GM19397 (cell line): ENCODE results near the gene ARID1B.
"Not testable (repeated sequence)": the region's sequence is repeated elsewhere in the genome, so short reads cannot be mapped to it uniquely, and the experiment has no call there.

Experiments used
- ATAC-seq: cut with Tn5 transposase; IDR thresholded peaks from one replicate; pipeline ENCODE4 v1.9.1; 2021; ENCODE audit warnings: mild to moderate bottlenecking, moderate library complexity; ENCODE audit not compliant: unreplicated experiment

The ARID1B gene

GRCh38 chr6:157037165-157037564 lies 260.0 kb downstream of the ARID1B start:
- ATAC-seq, result no peak

DNA sequence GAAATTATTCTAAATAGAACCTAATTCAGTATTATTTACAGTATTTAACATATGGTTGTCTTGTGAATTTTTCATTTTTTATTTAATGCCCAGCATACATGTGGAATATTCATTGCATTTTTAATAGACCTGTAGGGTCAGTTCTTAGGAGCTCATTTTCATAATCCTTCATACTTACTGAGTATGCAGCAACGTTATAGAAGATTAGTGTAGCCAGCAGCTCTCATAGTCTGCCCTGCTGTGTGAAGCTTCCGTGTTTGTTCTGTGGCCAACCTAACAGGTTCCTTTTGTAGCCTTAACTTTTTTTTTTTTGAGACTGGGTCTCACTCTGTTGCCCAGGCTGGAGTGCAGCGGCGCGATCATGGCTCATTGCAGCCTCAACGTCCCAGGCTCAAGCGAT lies 261.4 kb downstream of the ARID1B start:
- no peak for ATAC-seq

- not testable (repeated sequence) for ATAC-seq
These were observed 262.5 kb downstream of the ARID1B start for GRCh38 chr6:157039639-157040038.

- no peak for ATAC-seq
These were observed 263.0 kb downstream of the ARID1B start for GRCh38 chr6:157040191-157040590.

DNA sequence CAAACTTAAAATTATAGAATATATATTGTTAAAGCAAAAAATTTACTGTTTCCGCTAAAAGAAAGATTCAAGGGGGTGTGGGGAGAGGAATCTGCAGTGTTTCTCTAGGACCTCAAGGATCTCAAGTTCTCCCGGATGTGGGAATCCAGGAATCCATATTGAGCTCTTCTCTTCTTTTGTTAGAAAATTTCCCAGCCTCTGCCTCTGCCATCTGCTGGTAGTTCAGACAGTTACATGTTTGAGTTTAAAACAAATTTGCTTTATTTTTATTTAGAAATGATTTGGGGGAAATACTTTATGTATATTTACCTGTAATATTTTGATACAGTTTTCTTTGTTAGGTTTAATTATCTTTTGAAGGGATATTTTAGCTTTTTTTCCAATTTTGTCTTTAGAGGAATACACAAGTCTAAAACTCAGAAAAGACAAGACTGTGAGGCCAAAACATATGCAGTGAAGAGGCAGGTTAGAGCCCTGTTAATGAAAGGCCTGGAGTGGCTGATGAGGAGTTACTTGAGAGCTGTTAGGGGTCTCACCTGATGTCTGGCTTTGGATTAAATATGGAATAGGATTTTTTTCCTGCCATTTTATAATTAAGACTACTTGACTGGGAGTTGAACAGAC lies 268.8 kb downstream of the ARID1B start:
- no peak for ATAC-seq

DNA sequence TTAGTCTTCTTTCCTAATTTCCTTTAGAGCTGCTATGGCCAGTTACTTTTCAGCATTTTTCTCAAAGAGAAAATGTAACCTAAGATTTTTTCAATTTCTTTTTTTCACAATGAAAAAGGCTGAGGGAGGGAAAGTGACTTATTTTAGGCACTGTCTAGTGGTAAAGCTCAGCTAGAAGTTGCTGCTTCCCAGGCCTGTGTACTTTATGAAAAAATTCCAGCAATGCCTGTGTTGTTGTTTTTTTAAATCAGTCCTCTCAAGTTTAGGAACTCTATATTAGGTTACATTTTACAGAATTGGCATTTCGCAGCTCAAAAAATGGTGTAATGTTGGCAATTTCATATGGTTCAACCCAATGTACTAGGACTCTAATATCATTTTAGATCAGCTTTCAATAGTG lies 269.6 kb downstream of the ARID1B start:
- ATAC-seq, result no peak

DNA sequence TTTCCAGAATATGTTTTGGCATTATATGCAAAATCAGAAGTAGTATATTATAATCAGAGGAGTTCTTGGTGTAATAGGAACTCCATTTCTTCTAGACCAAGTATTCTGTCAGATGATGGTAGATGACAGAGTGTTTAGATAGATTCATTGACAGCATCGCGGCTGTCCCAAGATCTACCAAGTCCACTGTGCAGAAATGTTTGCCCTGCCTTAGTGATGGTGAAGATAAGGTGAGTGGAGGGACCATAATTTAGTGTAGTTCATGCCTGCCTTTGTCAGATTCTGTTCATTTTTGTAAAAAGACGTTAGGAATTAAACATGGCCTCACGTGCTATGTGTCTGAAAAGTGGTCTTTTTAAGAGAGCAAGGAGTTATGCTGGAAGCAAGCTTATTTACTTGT lies 270.1 kb downstream of the ARID1B start:
- ATAC-seq, result no peak

DNA sequence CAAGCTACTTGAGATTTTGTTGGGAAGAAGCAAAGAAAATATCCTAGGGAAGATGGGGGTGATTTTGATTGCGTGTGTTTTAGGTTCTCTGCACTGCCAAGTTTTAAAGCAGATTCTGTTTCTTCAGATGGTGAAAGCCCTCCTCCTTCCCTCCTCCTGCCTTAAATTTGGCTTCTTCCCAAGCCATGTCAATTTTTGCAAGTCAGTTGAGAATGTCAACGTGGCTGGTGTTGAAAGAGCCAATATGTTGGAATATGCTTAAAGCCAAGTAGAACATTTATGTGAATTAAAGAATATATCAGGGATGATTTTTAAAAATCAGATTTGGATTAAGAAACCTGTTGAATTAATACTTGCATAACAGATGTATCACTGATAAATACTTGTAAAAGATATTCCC lies 270.8 kb downstream of the ARID1B start:
- no peak for ATAC-seq

- no peak for ATAC-seq
These were observed 272.0 kb downstream of the ARID1B start for GRCh38 chr6:157049133-157049532.

- no peak for ATAC-seq
These were observed 273.5 kb downstream of the ARID1B start for GRCh38 chr6:157050537-157051265.

DNA sequence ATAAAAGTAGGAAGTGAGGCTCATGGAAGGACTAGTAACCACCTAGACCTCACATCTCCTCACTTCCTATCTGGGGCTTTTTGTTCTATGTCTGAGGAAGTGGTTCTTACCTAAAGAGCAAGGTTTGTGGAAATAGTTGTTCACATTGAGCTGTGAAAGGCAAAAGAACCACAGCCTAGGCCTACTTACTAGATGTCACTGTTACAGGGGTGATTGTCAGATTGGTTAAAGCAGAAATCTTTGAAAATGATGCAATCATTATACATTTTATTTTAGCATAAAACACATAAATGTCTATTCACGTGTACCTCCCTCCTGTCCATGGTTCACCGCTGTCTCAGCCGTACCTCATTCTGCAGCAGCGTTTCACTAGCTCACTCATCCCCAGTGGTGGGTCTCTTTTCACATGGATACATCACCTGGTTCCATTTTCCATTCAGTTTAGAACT lies 277.4 kb downstream of the ARID1B start:
- no peak for ATAC-seq

DNA sequence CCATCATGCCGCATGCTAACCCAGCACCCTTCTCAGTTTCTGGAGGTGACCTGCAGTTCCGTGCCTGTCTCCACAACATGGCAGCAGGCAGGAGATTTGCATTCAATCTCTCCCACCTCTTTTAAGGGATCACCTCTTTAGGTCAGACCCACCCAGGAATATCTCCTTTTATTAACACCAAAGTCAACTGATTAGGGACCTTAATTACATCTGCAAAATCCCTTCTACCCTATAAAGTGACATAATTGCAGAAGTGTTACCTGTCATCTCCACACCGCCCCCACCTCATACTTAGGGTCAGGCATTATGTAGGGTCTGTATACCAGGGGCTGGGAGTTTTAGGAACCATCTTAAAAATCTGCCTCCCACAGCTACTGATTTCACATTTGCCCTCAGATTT lies 278.7 kb downstream of the ARID1B start:
- ATAC-seq, result no peak

GRCh38 chr6:157056275-157056674 lies 279.1 kb downstream of the ARID1B start:
- ATAC-seq, result no peak

DNA sequence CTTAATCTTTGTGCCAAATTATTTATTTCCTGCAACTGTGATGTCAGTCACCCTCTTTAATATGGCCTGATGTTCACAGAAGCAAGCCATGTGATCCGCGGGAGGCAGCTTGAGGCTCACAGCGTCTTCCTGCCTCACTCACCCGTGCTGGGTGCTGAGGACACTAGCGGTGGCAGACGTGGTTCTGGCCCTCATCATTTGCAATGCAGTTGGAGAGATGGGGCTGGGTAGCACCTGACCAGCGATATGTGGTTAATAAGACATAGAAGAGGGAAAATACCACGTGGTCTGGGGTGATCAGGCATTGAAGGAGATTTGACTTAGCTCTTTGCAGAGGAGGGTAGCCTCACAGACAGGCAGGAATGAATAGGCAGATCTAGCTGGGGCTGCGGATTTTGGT lies 281.4 kb downstream of the ARID1B start:
- peak; percentile 84 for ATAC-seq

DNA sequence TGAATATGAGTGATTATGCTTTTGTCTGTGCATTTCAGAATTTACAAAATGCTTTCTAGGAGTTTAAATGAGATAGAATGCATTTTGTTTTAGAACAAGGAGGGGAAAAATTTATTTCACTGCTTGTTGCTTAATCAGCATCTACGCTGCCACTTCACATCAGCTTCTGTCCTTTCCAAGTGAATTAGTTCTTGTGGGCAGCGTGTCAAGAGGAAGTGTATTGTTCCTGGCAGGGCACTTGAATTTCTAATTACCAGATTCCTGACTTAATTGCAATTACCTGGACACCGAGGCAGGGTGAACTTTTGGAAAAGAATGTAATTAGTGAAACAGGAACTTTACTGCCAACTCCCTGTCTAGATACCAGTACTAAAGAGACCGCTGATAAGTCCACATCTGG lies 282.6 kb downstream of the ARID1B start:
- no peak for ATAC-seq

DNA sequence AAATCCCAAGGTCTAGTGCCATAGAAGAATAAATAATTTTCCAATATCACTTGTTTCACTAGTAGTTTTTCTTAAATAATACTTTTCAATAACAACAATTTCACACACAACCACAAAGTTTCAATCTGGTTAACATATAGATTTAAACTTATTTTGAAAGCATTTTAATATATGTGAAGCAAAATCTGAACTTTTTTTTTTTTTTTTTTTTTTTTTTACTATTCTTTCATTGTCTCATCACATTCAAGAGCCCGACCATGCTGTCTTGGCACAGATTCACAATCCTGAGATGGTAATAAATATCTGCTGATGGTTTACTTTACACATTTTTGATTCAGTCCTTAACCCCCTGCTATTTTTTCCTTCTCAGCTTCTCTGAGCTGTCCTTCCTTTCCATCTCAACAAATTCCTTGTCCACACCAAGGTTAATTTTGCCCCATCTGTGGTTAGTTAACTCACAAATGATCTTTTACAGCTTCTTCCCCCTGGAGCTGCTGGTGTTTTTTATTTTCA lies 283.3 kb downstream of the ARID1B start:
- ATAC-seq, result no peak

GRCh38 chr6:157061770-157062594 lies 284.8 kb downstream of the ARID1B start:
- ATAC-seq, result no peak

GRCh38 chr6:157063176-157063905 lies 286.2 kb downstream of the ARID1B start:
- no peak for ATAC-seq

- no peak for ATAC-seq
These were observed 286.7 kb downstream of the ARID1B start for GRCh38 chr6:157063923-157064322.

GRCh38 chr6:157064502-157064901 lies 287.3 kb downstream of the ARID1B start:
- no peak for ATAC-seq

GRCh38 chr6:157065366-157065765 lies 288.2 kb downstream of the ARID1B start:
- no peak for ATAC-seq
